GM10248 (cell line): ENCODE data around the gene SHISA9.

Experiments
- CTCF ChIA-PET: fragments of 300-600 bp; sonication (Branson Sonifier 250); formaldehyde crosslinking; extraction: SDS; loops from one replicate; lab custom pipeline; 2021; ENCODE audit warnings: antibody characterized with exemption; lab: Yijun Ruan, JAX
- POLR2A ChIA-PET: fragments of 350-650 bp; sonication (Branson Sonifier 250); formaldehyde crosslinking; extraction: SDS; loops from one replicate; lab custom pipeline; 2020; ENCODE audit warnings: antibody characterized with exemption; lab: Yijun Ruan, JAX
- DNase-seq: peaks from one replicate; pipeline ENCODE4 v3.0.0; 2012; ENCODE audit errors: extremely low spot score
- TF ChIP-seq, protein P1 (sequence below): IDR thresholded peaks from 2 replicates; pipeline ENCODE4 v1.5.1; 2012; ENCODE audit warnings: mild to moderate bottlenecking, low read depth; ENCODE audit errors: extremely low read depth, missing control alignments, control extremely low read depth

Gene SHISA9

DNA sequence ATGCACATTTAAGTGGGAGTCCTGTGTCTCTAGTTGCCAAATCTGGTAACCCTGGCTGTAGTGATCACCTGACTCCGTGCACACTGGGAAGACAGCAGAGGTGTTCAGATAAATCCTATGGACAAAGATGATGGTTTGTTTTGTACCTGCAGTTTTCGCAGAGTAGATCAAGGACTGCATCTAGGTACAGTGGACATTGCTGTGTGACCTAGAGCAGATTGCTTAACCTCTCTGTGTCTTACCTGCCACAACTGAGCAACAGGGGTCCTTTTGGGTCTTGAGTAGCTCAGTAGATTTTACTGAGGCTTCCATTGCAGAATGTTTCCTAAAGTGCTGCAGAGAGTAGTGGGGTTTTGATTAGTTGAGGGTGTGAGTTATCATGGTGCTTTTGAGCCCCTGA, 160.8 kb downstream of the SHISA9 start:
- POLR2A ChIA-PET = no interaction called here
- TF ChIP-seq, protein P1, sequence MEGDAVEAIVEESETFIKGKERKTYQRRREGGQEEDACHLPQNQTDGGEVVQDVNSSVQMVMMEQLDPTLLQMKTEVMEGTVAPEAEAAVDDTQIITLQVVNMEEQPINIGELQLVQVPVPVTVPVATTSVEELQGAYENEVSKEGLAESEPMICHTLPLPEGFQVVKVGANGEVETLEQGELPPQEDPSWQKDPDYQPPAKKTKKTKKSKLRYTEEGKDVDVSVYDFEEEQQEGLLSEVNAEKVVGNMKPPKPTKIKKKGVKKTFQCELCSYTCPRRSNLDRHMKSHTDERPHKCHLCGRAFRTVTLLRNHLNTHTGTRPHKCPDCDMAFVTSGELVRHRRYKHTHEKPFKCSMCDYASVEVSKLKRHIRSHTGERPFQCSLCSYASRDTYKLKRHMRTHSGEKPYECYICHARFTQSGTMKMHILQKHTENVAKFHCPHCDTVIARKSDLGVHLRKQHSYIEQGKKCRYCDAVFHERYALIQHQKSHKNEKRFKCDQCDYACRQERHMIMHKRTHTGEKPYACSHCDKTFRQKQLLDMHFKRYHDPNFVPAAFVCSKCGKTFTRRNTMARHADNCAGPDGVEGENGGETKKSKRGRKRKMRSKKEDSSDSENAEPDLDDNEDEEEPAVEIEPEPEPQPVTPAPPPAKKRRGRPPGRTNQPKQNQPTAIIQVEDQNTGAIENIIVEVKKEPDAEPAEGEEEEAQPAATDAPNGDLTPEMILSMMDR = no peak
- CTCF ChIA-PET = interaction anchor here (0.6 kb wide), 1 partner anchor 139 kb away, joined by 3 read pairs; no protein-coding TSS in a partner anchor
- DNase-seq = no peak

DNA sequence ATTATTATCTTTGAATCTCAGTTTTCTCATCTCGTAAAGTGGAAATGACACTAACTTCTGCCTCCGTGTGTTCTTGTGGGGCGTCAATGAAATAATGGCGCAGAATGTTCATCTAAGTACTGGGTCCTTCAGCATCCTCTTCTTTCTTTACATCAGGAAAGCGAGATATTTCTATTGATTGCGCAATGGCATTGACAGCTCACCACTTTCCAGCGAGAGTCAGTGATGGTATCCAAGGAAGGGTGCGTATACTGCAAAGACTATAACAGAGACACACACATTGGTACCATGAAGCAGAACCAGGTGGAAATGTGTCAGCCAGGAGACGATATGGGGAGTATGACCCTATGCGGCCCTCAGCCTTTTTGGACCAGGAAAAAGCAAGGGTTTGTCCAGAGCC, 162.1 kb downstream of the SHISA9 start:
- CTCF ChIA-PET = no interaction called here
- POLR2A ChIA-PET = no interaction called here
- DNase-seq = no peak
- TF ChIP-seq, protein P1 = no peak

DNA sequence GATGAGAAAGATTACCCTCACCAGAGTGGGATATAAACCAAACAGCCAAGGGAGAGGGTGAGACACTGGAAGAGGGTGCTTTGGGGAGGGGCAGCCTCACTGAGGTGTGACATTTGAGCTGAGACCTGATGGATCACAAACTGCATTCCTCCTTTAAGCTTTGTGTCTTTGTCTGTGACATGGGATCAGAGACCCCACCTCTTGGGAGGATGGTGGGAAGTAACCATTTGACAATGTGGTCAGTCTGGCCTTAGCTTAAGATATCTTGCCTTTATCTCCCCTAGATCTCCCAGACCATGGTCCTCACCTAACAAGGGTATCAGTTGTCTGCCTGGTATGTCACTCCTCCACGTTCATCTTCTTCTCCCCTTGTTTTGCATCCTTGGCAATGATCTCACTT, 163.4 kb downstream of the SHISA9 start:
- no peak for DNase-seq
- POLR2A ChIA-PET = no interaction called here
- CTCF ChIA-PET = interaction anchor here (1.3 kb wide), 1 partner anchor 39 kb away, joined by 3 read pairs; no protein-coding TSS in a partner anchor
- TF ChIP-seq, protein P1 = no peak

DNA sequence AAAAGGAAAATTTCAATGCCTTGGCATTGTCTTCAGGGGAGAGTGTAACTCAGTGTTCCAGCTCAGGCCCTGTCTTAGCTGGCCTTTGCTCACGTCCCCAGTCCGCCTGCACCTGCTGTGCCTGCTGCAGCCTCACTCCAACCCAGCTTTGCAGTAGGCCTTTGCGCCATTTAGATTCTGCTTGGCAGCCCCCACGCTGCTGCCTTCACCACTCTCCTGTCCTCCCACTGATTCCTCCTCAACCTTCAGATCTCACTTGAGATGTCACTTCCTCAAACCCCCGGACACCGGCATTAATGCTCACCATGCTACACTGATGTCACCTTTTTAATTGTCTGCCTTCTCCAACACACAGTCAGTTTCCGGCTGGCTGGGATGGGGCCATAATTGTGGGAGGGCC, 166.2 kb downstream of the SHISA9 start:
- ChIA-PET CTCF (no interaction called here), POLR2A (no interaction called here)
- TF ChIP-seq, protein P1 = no peak
- no peak for DNase-seq

DNA sequence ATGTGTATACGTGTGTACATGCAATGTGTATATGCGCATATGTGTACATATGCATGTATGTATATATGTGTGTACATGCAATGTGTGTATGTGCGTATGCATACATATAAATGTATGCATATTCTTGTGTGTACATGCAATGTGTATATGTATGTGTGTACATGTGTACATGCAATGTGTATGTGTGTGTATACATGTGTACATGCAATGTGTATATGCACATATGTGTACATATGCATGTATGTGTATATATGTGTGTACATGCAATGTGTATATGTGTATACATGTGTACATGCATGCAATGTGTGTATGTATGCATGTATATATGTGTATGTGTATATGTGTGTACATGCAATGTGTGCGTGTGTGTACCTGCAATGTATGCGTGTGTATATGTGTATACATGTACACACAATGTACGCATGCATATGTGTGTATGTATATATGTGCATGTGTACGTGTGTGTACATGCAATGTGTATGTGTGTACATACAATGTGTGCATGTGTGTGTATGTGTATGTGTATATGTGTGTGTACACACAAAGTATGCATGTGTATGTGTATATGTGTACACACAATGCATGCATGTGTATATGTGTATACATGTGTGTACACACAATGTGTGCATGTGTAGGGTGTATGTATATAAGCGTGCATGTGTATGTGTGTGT, 167.7 kb downstream of the SHISA9 start:
- CTCF ChIA-PET = no interaction called here
- TF ChIP-seq, protein P1 = no peak
- no peak for DNase-seq
- POLR2A ChIA-PET = no interaction called here

DNA sequence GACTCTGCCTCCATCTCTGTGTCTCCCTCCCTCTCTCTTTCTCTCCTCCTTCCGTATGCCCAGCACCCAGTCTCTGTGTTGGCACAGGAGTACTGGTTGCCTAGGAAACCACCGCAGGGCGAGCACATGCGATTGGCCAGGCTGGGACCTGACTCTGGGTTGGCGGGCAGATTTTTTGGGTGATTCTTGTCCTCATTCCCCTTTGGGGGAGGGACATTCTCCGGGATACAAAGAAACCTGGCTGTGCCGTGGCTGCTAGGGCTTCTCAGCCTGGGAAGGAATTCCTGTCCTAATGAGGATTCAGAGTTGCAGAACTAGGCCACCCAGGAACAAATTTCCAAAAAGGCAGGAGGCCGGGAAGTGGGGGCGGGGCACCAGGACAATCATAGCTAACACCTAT, 168.9 kb downstream of the SHISA9 start:
- POLR2A ChIA-PET = no interaction called here
- DNase-seq = no peak
- CTCF ChIA-PET = interaction anchor here (1.5 kb wide), 1 partner anchor 15 kb away, joined by 4 read pairs; no protein-coding TSS in a partner anchor
- TF ChIP-seq, protein P1 = no peak
